GM21367 (cell line): Measurements from ENCODE around the gene HAUS1.
"Not testable (repeated sequence)": the region's sequence is repeated elsewhere in the genome, so short reads cannot be mapped to it uniquely, and the experiment has no call there.

Experiments
- ATAC-seq: cut with Tn5 transposase; IDR thresholded peaks from one replicate; pipeline ENCODE4 v1.9.1; 2021; ENCODE audit not compliant: unreplicated experiment

The HAUS1 gene

DNA sequence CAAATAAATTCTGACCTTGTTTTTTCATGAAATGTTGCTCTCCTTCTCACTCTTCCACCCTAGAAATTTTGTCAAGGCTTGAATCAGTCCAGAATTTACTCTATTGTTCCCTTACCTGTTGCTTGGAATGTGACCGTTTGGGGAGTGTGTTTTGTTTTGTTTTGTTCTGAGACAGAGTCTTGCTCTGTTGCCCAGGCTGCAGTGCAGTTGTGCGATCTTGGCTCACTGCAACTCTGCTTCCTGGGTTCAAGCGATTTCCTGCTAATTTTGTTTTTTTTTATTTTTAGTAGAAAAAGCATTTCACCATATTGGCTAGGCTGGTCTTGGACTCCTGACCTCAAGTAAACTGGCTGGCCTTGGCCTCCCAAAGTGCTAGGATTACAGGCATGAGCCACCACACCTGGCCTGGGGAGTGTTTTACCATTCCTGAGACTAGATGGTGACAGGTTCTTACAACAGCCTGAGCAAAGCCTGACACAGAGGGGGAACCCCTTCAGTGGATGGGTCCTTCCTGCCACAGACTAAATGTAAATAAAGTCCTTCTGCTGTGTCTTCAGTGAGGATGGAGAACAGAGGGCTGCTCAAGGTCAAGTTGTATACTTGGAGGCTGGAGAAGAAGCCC lies 52.0 kb downstream of the HAUS1 start:
- ATAC-seq: no peak

DNA sequence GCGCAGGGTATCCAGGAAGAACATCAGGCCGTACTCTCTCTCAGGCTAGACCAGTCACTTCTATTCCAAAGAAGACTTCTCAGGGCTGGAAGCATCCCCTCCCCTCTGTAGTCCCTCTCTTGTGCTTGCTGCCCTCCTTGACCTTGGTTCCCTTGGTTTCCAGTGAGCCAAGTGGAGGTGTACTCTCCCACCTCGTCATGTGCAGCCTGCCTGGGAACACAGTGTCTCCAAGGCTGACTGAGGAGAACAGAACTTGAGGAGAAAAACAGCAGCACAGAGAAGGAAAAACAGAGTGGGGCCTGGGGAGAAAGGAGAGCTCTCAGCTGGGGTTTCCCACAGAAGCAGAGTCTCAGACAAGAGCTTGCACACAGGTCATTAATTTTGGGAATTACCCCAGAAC lies 52.7 kb downstream of the HAUS1 start:
- ATAC-seq: no peak

DNA sequence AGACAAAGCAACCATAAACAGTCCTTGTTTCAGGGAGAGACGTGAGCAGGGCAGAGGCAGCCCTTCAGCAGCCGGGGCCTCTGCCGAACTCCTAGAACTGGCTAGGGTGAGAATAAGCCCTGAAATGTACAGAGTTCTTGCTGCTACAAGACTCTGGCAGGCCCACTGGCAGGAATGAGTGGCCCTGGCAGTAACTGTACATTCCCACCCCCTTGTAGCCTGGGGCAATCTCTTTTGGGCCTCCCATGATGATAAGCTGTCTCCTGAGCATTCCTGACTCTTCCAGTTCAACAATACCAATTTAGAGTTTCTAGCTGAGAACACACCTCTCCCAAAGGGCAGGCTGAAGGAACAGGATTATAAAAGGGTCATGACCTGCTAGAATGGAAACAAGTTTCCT lies 54.3 kb downstream of the HAUS1 start:
- no peak for ATAC-seq

DNA sequence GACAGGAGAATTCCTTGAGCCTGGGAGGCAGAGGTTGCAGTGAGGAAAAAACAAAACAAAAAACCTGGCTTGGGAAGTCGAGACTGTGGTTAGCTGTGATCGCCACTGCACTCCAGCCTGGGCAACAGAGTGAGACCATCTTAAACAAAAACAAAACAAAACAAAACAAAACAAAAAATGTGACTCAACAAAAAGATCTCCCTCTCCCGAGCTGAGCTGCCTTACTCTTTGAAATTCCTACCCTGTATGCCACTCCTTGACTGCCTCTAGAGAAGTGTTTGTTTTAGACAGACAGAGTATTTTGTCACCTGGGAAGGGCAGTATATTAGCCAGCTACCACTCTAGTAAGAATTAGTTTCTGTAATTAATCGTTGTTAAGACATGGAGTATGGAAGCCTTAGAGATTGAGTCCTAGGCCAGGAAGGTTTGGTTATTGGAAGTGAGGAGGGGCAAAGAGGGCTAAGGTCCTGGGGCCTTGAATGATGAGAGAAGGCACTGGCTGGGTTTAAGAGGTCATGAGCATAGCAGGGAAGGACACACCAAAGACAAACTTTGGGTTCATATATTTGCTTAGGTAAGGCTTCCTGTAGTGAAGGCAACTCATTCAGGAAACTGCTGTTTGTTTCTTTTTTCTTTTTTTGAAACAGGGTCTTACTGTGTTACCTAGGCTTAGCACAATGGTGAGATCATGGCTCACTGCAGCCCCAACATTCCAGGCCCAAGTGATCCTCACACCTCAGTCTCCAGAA lies 56.0 kb downstream of the HAUS1 start:
- ATAC-seq: no peak

DNA sequence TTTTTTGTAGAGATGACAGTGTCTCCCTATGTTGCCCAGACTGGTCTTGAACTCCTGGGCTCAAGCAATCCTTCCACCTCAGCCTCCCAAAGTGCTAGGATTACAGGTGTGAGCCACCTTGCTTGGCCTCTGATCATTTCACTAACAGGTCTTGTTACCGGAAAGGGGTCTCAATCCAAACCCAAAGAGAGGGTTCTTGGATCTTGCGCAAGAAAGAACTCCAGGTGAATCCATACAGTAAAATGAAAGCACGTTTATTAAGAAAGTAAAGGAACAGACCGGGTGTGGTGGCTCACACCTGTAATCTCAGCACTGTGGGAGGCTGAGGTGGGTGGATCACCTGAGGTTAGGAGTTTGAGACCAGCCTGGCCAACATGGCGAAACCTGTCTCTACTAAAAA lies 56.7 kb downstream of the HAUS1 start:
- ATAC-seq: not testable (repeated sequence)

DNA sequence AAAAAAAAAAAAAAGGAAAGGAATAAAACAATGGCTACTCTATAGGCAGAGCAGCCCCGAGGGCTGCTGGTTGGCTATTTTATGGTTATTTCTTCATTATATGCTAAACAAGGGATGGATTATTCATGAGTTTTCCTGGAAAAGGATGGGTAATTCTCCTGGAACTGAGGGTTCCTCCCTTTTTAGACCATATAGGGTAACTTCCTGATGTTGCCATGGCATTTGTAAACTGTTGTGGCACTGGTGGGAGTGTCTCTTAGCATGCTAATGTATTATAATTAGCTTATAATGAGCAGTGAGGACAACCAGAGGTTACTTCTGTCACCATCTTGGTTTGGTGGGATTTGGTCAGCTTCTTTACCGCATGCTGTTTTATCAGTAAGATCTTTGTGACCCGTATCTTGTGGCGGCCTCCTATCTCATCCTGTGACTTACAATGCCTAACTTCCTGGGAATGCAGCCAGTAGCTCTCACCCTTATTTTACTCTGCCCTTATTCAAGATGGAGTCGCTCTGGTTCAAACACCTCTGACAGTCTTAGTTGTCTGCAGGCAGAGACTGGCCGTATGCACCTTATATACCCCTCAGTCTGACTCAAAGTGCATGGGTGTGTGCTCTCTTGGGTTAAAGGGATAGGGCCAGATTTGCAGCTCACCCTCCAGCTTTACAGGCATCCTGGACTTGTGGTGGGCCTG lies 57.7 kb downstream of the HAUS1 start:
- no peak for ATAC-seq

DNA sequence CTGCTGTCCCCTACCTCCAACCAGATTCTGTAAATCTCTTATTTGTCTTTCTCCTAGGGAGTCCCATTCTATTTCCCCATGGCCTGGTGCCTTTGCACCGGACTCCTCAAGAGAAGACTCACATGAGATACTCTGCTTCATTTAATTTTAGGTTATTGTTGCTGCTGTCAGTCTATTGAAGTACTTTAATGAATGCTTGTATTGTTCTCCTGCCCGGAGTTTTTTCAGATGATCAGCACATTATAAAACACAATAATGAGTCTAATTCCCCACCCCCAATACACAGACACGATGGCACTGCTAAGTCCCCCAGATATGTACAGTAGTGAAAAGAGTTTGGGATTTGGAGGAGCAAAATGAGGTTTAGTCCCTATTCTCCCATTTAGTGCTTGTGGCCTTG lies 58.9 kb downstream of the HAUS1 start:
- no peak for ATAC-seq

DNA sequence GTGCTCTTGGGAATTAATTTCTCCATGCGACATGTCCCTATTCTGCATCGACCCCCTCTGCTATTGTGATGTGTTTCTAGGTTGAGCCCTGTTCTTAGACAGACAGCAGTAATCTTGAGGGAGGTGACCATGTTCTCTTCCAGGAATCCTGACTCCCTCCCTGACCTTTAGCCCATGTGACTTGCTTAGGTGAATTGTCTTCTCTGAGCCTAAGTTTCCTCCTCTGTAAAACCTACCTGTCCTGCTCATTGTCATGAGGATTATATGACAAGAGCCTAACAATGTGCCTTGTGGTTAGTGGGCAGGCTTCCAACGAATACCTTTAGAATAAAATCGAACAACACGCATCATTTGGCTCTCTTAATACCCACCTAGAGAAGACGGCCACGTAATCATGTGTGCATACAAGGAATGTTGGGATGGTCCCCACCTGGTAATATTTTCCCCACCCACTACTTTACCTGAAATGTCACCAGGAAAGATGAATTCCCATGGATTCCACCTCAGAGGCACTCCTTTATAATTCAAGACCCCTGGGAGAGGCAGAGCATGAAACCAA lies 59.8 kb downstream of the HAUS1 start:
- no peak for ATAC-seq

DNA sequence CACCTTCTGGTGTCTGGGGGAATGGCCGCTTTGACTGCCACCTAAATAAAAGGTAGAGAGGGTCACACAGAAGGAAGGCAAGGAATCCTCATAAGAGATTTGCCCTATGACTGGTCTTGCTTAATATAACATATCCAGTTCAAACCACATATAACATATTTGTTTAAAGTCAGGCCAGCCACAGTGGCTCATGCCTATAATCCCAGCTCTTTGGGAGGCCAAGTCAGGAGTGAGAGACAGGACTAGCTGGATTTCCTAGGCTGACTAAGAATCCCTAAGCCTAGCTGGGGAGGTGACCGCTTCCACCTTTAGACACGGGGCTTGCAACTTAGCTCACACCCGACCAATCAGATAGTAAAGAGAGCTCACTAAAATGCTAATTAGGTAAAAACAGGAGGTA lies 60.3 kb downstream of the HAUS1 start:
- not testable (repeated sequence) for ATAC-seq

DNA sequence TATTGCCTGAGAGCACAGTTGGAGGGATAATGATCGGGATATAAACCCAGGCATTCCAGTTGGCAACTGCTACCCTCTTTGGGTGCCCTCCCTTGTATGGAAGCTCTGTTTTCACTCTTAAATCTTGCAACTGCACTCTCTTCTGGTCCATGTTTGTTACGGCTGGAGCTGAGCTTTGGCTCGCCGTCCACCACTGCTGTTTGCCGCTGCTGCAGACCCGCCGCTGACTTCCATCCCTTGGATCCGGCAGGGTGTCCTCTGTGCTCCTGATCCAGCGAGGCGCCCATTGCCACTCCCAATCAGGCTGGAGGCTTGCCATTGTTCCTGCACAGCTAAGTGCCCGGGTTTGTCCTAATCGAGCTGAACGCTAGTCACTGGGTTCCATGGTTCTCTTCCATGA lies 60.7 kb downstream of the HAUS1 start:
- ATAC-seq: no peak

DNA sequence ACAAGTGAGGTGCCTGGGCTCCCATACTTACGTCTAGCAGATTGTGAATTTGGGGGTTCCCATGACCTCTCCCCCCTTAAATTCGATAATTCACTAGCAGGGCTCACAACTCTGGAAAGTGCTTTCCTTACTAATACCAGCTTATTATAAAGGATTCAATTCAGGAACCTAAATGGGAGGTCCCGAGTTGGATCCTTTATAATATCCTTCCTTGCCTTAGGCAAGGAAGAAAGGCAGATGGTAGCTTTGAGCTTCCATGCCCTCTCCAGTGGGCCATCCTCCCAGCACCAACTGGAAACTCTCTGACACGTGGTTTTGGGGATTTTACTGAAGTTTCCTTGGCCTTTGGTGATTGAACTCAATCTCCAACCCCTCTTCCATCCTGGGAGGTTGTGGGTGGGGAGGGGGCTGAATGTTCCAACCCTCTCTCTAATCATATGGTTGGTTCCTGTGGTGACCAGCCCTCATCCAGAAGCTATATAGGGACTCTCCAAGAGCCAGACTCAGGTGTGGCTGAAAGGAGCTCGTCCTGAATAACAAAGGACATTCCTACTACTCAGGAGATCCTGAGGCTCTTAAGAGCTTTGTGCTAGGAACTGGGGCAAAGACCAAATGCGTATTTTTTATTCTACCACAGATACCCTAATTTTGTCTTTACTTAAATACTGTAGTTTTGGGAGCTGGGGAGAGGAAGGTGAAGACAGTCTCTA lies 62.2 kb downstream of the HAUS1 start:
- no peak for ATAC-seq

DNA sequence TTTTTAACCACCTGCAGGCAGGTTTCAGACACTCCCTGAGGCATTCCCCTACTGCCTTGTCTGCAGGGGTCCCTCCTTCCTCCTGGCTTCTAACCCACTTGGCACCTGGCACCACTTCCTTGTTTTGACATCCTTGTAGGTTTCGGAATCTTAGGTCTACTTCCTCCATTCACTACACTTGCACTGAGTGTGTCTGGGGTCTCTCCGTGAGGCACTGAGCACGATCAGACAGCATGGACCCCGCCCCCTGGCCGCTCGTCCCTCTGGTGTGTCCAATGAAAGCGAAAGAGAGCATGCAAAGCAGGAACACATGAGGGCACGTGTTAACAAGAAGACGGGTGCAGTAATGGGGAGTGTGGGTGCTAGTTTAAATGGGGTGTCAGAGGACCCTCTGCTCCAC lies 63.8 kb downstream of the HAUS1 start:
- ATAC-seq: peak; percentile 87

DNA sequence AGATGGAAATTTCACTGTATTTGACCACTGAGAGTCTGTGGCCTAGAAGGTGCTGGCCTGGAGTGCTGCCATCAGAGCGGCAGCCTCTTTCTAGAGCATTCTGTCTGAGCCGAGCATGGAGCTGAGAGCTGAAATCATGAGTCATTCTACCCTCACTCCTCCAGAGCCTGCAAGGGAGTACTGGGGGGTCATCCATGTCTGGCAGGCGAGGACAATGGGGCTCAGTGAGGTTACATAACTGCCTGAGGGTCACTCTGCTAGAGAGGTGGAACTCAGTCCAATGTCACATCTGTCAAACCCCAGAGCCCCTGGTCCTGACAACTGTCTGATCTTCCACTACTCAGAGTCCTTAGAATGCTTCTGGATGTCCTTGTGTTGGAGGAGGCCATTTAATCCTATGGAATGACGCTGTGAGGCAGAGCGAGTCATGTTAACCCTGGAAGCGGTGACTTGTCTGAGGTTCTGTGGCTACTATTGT lies 65.3 kb downstream of the HAUS1 start:
- ATAC-seq: no peak

DNA sequence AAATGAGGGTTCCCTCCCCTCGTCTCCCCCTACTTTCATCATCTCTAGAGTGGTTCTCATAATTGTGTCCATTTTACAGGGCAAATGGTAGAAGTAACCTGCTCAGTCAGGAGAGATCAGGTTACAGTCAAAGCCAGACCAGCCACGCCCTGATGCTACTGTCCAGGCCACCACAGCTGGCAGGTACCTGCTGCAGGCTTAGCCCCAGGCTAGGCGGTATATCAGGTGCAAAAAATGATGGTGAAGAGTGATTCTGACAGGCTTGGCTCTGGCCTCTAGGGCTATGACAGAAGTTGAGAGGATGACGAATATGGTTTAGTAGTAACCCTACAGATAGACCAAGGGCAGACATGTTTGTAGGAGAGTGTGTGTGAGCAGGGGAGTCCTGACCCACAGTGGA lies 67.1 kb downstream of the HAUS1 start:
- ATAC-seq: no peak

DNA sequence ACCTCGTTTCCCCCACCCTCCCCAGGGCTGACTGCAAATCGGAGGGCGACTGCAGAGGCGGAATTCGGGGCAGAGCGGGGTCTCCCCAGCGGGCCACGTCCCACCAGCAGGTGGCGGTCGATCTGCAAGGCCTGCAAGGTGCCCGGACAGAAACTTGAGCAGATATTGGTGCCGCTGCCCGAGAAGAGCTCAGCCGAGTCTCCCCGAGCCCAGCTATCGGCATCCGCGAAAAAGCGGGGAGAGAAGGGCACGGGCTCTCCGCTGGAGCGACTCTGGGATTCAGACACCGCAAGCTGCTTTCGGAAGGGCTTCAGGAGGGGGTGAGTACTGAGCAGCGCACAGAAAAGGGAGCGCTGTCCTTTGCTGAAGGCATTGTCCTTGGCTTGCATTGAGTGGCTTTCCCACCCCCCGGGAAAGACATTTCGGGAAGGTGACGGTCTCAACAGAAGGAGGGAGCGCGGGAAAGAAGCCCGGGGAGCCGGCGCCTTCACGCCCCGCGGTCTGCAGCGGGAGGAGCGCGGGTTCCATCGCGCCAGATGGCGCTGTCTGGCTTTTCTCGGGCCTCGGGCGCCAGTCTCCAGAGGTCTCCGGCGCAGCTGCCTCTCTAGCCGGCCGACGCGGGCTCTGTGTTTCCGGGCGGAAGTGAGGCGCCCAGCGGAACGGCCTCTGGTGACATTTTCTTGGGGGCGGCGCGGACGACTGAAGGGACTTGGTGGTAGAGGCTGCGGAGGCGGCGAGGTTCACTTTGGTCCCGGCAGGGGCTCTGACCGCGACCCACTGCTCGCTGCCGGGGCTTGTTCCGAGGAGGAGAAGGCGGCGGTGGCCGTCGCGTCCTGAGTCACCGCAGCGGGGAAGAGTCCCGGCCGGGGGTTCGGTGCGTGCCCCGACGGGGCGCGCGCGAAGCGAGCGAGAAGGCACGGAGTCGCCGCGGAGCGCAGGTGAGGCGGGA lies 69.5 kb downstream of the HAUS1 start:
- peak; percentile 84 for ATAC-seq

DNA sequence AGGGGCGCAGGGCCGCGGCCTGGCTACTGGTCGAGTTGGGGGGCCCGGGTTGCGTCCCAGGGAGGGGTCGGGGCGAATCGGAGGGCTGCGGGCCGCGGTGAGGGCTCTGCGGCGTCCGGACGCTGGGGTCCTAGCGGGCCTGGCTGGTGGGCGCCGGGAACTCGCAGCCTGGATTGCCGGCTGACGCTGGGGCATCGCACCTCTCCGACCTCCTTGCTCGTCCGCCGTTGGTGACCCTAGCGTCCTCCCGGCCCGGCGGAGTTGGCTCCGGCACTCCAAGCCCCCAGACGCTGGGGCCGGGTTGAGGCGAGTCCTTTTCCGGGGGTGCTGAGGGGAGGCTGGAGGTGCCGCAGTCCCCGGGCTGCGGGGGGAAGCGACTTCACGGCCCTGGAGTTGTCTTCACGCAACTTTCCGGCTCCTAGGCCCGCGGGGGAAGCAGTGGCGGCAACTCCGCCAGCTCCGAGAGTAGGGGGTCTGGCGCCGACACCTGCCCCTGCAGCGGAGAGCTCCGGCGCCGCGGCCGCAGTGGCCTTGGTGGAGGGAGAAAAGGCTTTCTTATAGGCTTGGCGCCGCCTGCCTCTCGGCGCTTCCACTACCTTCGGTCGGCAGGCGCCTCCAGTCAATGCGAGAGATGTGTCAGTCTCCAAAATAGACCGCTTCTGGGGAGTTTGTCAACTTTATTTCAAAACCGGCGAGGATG lies 70.3 kb downstream of the HAUS1 start:
- no peak for ATAC-seq

DNA sequence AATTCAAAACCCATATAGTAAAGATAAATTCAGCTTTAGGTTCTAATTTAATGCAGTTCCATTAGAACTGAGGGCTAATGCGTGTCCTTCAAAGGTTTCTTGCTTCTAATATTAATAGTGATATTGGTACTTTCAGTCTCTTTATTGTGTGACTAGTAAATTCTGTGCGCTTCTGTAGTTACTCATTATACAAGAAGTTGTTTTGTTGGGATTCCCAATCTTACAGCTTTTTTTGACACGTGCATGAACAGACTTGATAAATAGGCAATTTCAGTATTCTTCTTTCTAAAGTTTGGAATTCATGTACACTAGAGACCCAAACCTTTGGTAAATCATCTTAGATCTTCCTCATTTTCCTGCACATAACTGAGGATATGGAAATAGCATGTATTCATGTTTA lies 71.8 kb downstream of the HAUS1 start:
- no peak for ATAC-seq
